IPS DF 4.7 (cell line): Measurements from ENCODE around the gene STRBP.

ENCODE experiments used
- DNase-seq: peaks from one replicate; pipeline ENCODE4 v3.0.0-alpha.2; 2013; ENCODE audit warnings: low spot score; ENCODE audit errors: extremely low read depth

Gene STRBP

DNA sequence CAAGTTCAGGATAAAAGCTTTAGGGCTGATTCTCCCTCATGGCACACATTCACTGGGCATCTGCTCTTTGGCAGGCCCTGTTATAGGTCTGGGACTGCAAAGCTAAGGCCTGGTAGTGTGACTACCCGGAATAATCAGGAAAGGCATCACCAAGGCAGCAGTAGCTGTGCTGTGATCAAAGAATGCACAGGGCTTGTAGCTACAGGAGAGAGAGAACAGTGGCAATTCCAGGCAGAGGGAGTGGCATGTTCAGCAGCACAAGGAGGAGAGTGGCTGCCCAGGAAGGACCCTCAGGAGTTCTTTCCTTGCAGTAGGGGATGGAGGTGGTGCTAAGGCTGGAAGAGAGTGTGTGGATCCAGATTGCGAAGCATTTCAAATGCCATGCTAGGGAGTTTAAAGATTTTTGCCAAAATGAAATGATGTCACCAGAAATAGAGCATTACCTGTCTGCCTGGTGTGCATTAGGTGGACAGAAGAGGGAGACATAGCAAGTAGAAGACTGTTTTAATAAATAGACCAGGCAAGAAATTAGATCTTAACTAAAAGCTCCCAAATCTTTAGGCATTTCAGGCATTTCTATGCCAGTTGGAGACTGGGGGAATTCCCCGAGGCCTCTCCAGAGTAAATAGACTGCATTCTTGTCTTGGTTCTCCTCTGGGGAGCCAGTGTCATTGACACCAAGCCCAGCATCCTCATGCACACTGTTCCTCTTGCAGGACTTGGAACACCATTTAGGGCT is 165.8 kb downstream of the STRBP start:
- no peak for DNase-seq

DNA sequence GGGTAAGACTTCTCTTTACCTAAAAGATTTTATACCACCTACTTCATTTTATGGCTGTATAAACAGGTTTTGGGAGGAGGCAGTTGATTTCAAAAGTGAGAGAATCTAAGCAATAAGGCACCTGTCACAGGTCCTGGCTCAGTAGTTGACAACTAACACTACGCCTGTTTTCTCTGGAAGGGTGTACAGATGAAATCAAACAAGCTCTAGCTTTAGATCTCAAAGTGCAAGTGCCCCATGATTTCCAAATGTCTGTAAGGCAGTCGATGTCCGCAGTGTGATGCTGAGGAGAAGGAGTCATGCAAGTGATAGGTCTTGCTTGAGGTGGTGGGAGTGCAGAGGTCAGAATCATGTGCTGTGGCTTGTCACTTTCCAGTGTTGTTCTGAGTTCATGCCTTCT is 168.8 kb downstream of the STRBP start:
- DNase-seq, result no peak

DNA sequence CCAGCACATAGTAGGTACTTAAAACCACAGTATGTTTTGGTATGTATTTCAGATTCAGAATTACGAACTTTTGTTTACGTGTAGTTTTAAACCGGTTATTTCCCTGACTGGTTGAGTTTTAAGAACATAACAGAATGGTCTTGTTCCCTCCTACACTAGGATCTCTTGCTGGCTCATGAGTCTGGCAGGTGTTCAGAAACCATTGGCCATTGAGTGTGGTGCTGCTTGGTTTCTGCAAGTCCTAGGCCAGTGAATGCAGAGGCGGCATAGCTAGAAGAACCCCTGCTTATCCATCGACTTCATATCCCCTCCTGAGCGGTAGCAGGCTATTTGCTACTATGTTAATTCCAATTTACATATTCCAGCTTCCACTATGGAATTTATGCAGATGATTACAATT is 169.3 kb downstream of the STRBP start:
- no peak for DNase-seq

DNA sequence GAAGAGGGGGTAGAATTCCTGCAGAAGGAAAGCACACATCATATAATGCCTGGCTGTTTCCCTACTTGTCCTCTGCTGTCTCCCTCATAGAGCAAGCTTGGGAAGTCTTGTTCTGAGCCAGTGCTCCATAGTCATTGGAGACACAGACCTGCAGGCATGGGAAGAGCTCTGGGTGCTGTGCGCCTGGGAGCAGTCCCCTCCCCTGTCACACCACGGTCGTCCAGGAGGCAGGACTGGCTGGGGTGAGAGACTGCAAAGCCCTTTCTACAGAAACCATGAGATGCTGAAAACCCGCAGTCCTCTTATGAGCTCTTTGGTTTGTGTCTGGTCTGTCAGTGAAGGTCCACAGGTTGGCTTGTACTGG is 170.3 kb downstream of the STRBP start:
- DNase-seq, result no peak

DNA sequence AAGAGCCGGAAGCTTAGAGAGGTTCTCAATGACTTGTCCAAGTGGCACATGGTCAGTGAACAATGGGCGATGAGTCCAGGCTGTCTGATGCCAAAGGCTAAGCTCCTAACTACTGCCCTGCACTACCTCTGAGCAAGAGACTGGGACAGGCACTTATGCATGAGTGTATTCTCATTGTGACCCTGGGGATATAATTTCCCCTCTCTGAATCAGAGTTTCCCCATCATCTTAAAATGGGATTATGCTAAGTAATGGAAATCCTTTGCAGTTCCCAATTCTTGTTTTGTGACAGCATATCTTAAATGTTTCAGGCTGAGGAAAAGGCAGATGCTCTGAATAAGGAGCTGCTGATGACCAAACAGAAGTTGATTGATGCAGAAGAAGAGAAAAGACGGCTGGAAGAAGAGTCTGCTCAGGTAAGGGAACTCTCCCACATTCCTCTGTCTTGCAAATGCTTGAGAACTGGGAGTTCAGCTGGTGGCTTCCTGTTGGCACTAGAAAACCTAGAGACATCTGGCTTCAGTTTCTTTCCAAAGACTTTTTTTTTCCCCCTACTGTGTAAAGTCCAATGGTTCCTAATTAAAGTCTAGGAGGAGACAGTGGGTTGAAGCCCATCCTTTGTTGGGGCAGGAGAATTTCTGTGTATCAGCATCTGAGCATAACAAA is 170.8 kb downstream of the STRBP start:
- no peak for DNase-seq

DNA sequence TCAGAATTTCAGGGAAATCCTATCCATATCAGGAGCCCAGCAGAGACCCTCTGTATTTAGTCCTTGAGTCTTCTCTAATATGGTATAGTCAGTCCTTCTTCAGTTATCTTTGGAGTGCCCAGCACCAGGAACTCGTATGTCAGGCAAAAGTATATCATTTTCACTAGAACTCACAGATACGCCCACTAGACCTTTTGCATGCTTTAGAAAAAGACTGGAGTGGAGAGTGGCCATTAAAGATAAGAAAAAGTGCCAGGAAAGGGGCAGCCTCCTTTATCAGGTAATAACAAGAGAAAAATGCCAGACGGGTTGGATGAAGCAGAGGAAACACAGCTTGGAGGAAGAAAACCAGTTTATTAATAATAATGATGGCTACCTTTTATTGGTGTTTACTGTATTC is 171.4 kb downstream of the STRBP start:
- no peak for DNase-seq

DNA sequence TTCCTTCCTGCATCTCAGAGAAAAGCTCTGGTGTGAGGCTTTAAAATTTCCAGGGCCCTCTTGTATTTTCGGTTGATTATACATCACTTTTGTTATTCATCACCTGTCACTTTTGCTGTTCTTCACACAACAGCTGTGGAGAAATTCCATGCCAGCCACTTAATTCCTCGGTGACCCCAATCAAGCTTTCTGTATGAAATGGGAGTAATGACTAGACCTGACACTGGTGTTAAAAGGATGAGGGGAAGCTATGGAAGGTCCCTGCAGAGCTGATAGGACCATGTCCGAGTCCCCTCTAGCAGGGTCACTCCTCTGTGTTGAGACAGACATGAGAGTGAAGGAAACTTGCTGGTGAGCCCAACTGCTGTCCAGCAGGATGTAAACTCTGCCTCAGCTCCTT is 175.2 kb downstream of the STRBP start:
- DNase-seq, result no peak

DNA sequence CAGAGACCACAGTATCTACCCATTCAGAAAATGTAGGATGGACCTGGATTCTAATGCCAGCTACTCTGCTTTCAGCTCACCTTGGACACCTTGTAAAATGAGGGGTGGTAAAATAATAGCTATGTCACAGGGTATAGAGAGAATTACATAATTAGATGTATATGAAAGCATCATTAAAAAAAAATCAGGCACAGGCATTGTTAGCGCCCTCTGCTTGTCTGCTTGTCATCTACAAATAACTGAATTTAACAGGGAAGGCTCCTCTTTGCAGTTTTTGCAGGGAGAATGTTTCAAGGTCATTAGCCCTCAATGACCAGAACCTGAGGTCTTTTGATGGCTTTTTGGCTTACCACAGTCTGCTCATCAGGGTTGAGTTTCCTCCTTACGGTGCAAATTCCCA is 176.9 kb downstream of the STRBP start:
- DNase-seq, result no peak

DNA sequence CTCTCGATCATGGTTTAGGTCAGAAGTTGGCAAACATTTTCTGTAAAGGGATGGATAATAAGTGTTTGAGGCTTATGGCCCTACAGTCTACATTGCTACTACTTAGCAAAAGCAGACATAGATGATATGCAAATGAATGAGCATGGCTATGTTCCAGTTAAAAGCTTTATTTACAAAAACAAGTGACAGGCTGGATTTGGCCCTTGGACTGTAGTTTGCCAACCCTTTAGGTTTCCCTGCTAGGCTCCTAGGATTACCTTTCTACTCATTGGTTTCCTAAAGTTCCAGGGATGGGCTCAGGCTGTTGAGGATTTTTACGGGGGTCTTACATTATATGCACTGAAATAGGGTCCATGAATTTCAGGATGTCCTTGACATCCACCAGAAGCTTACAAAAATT is 177.4 kb downstream of the STRBP start:
- DNase-seq, result no peak

DNA sequence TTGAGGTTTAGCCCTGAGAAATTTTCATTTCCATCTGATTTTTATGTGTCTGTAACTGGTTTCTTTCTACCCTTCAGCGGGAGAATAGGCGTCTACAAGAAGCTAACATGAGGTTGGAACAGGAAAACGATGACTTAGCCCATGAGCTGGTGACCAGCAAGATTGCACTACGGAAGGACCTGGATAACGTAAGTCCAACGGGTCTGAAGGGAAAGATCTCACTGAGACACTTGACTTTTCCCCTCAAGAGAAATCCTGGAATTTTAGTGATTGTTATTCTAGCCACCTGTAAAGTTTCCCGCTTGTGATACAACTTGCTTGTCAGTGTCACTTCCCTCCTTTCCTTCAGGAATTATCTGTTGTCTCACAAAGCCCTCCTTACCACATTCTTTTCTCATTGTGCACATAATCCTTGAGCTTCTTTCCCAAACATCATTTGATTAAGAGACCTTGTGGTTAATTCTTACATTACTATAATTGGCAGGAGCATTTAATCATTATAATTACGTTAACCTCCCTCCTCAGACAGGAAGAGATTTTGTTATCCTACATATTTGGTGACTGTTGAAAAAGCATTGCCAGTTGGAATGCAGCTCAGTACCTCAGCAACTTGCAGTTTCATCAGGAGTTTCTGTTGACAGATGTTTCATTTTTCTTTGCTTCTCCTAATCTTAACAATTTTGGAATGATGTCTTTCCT is 178.0 kb downstream of the STRBP start:
- no peak for DNase-seq

DNA sequence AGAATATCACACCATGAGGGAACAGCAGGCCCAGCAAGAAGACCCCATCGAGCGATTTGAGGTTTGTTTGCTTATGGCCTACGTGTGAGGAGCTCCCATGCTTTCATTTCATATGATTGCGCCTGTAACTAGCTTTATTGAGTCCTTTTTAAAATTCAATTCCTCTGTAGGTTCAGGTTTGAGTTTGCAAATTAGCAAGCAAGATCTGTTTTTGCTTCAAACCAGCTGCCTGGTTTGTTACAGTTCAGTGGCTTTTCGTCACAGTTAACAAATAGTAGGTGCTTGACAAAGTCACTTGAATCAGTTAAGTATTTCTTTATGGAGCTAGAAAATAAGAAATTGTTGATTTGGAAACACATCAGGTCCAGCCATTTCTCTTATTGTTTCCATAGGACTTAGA is 178.6 kb downstream of the STRBP start:
- no peak for DNase-seq

DNA sequence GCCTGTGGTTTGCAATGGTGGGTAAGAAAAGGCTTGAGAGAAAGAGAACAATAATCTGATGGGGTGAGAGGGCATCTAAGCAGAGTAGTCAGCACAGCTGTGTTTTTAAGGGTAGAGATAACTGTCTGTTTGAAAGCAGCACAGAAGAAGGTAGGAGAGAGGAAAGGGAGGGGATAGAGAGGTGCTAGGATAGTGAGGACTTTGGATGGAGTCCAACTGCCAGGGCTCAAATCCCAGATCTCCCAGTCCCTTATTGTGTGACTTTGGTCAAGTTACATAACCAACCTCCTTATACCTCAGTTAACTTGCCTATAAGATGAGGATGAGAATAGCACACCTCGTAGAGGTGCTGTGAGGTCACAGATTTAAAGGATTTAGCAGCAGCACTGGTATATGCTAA is 179.3 kb downstream of the STRBP start:
- no peak for DNase-seq

DNA sequence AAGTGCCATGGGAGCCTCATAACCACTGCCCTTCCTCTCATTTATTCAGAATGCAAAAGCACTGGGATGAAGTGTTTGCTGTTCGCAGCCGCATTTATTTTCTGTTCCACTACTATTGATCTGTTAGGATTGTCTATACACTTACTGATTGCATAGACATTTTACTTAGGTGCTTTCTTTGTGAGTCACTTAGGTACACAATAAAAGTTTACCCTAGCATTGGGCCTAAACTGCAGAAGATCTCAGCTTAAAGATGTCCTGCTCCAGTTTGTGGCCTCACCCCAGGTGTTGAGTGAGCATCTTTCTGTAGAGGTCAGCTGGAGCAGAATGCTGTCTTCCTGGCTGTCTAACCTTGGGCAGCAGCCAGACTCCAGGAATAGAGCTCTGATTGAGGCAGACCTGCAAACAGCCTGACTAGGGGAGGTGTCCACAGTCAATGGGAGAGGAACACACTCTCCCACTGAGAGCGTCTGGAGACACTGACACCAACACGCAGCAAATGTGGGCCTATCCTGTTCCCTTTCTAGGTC is 181.0 kb downstream of the STRBP start:
- no peak for DNase-seq

DNA sequence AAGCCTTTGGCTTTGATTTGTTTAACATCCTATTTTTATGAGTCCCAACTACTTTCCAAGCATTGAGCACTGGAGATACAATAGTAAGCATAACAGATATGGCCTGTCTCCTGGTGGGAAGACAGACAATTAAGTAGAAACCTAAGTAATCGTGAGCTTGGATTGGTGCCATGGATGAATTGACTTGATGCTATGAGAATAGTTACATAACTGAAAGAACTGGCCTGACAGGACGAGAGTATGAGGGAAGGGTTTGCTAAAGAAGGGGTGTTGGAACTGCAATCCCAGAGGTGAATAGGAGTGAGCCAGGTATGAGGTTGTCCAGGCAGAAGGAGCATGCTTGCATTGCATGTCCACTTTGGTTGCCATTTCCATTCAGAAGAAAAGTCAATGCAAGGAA is 182.5 kb downstream of the STRBP start:
- DNase-seq, result no peak

DNA sequence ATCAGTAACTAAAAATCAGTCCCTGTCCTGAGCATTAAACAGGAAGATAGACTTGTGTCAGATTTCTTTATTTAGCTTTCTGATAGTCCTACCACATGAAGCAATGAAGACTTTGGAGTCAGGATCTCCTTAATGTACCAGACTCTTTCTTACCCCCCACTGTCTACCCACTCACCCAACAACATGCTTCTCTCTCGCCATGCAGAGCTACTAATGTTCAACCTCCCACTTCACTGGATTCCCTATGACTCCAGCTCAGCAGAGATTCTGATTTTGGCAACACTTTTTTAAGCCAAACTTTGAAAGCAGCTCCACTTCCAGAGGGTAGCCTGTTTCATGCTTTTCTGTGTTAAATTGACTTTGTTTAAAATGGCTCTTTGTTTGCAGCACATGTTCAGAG is 184.1 kb downstream of the STRBP start:
- no peak for DNase-seq

DNA sequence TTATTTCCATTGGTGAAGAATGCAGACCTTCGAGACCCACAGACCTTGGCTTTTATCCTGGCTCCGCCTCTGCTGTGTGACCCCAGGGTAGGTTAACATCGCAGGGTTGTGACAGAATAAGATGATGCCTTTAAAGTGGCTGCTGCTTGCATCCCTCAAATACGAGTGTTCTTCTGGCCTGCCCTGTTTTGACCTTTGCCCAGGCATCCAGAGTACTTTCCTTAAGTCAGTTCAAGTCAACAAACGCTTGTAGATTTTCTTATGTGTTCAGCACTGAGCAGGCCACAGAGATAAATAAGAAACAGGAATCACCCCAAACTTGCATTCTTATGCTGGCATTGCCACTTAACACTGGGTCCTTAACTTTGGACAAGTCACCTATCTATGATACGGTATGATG is 184.7 kb downstream of the STRBP start:
- no peak for DNase-seq

DNA sequence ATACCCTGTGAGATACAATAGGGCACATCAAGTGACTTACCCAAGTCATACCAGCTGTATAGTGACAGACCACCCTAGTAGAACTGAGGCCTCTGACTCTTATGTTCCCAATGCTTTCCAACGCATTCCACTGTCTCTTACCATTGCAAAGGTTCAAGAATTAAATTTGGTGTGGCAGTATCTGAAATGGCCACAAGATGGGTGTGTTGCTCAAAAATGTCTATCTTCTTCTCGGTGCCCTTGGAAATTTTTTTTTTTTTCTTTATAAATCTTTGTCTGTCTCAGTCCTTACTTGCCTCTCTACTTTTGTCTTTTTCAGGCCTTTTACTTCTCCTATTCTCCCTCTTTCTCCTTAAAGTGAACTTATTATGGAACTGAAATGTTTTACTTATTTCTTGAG is 186.6 kb downstream of the STRBP start:
- DNase-seq, result peak; percentile 36

DNA sequence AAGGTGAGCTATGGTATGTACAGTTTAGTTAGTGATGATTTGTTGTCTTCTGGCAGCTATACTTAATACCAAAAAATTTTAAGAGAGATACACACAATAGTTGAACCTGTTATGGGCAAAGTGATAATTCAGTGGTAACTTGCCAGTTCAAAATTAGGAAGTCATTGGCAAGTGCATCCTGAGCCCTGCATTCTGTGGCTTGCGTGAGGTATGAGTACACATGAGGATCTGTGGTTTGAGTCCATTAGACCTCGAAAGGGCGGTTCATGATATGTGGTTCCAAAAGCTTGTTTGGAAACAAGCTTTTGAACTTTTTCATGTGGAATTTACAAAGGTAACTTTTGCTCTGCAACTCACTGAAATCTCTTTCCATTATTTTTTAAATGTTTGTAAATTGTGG is 187.9 kb downstream of the STRBP start:
- no peak for DNase-seq

DNA sequence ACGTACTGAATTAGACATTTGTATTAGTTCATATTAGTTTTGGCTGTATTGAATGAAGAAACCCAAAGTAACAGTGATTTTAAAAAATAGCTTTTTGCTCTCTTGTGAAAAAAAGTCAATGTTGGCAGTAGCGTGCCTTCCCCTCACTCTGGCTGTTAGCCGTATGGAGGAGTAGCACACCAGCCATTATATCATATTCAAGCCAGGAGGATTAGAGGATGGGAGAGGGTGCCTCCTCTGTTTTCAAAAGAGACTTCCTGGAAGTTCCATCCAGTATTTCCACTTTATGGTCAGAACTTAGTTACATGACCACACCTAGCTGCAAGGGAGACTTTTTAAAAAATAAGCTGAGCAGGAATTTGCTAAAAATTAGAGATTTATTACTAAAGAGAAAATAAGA is 193.8 kb downstream of the STRBP start:
- no peak for DNase-seq

DNA sequence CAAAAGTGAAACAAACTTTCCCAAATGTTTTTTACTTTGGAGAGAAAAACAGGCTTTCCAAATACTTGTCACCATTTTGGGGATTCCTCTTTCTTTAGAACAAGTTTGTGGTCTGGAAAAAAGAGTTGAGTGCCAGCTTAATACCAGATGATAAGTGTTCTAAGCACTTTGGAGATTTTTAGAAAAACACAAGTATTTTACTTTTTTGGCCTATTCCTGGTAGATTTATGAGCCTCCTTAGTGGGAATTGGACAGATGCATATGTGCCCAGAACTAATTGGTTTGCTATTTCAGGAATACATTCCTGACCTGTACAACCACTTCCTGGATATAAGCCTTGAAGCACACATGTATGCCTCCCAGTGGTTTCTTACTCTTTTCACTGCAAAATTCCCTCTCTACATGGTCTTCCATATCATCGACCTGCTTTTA is 194.4 kb downstream of the STRBP start:
- no peak for DNase-seq

DNA sequence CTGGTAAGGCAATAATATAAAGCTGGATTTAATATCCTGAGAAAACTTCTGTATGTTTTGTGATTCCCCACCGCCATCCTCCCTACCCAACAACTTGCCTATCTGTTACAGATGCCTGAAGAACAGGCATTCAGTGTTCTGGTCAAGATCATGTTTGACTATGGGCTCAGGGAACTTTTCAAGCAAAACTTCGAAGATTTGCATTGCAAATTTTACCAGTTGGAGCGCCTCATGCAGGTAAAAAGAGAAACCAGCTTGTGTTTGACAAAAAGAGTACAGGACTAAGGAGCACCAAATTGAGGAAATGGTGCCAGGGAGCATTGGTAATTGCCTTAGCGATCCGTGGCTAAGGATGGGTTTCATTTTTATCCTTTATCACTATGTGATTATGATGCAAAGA is 194.9 kb downstream of the STRBP start:
- no peak for DNase-seq

DNA sequence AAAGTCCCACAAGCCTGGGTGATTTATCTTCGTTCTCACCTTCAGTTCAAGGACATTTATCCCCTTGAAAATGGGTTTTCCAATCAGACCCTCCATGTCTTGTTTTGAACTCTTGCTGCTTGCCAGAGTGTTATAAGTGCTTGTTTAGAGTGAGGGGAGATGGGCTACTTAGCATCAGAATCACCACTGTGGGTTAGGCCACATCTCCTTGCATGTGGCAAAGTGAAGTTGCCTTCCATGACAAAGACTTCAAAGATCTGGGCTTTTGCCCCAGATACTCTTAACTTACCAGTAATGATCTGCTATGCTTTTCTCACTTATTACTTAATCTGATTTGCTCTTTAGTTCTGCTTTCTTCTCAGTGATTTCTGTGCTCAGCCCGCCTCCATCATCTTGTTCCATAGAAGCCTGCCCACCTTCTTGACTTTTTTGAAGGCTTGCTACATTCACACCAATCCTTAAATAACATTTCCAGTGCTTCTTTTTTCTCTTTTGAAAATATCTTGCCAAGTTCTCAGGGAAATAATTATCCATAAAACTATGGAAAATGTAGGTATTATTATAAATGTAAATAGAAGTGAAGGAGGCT is 195.9 kb downstream of the STRBP start:
- peak; percentile 44 for DNase-seq
